Neuron (in vitro differentiated cells): ENCODE data around the gene TAS2R41.

Experiments
- H2AFZ ChIP-seq: one replicate; pipeline ENCODE4 v1.6.1; 2013; ENCODE audit warnings: low read depth, mild to moderate bottlenecking, inconsistent platforms, low read length, moderate library complexity
- H3K27me3 ChIP-seq: one replicate; pipeline ENCODE4 v1.6.1; 2013; ENCODE audit warnings: low read length; ENCODE audit not compliant: insufficient read depth
- H3K36me3 ChIP-seq: one replicate; pipeline ENCODE4 v1.6.1; 2013; ENCODE audit warnings: low read length; ENCODE audit not compliant: insufficient read depth
- H3K4me1 ChIP-seq: one replicate; pipeline ENCODE4 v1.6.1; 2013; ENCODE audit warnings: low read length; ENCODE audit not compliant: insufficient read depth
- H3K4me3 ChIP-seq: 2 replicates; pipeline ENCODE4 v1.5.1; 2013; ENCODE audit warnings: mild to moderate bottlenecking, low read length, moderate library complexity
- H3K9me3 ChIP-seq: one replicate; pipeline ENCODE4 v1.6.1; 2013; ENCODE audit warnings: low read length

The TAS2R41 gene

GRCh38 chr7:143504215-143504936 lies 26.7 kb downstream of the TAS2R41 start:
- H3K36me3 ChIP-seq: no peaks in the 10 kb centered on the region
- H3K9me3 ChIP-seq: no peaks in the 10 kb centered on the region
- H3K4me3 ChIP-seq: no peak overlapping the region
- H2AFZ ChIP-seq: no peak overlapping the region
- H3K27me3 ChIP-seq: no peaks in the 10 kb centered on the region
- no peaks in the 10 kb centered on the region for H3K4me1 ChIP-seq

DNA sequence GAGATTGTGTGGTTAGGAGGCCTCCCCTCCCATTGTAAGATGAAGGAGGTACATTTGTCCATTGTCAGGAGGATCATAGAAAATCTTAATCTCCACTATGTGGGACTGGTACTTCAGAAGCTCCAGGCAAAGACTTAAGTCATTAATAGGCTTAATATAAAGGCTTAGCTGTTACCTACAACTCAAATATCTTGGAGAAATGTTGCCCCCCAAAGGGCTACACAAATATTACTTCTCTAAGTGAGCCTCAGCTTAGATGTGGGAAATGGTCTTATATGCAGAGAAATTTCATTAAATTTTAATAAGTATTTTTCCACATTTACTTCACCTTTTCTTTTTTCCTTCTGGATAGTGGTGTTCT lies 27.2 kb downstream of the TAS2R41 start:
- H3K9me3 ChIP-seq: no peaks in the 10 kb centered on the region
- H3K4me3 ChIP-seq: no peak overlapping the region
- H3K4me1 ChIP-seq: no peaks in the 10 kb centered on the region
- no peaks in the 10 kb centered on the region for H3K36me3 ChIP-seq
- no peaks in the 10 kb centered on the region for H3K27me3 ChIP-seq
- H2AFZ ChIP-seq: no peak overlapping the region

GRCh38 chr7:143505838-143506237 lies 28.2 kb downstream of the TAS2R41 start:
- Histone ChIP-seq H3K4me1 (no peaks in the 10 kb centered on the region), H3K4me3 (no peak overlapping the region), H2AFZ (no peak overlapping the region), H3K36me3 (no peaks in the 10 kb centered on the region), H3K9me3 (no peaks in the 10 kb centered on the region), H3K27me3 (no peaks in the 10 kb centered on the region)

DNA sequence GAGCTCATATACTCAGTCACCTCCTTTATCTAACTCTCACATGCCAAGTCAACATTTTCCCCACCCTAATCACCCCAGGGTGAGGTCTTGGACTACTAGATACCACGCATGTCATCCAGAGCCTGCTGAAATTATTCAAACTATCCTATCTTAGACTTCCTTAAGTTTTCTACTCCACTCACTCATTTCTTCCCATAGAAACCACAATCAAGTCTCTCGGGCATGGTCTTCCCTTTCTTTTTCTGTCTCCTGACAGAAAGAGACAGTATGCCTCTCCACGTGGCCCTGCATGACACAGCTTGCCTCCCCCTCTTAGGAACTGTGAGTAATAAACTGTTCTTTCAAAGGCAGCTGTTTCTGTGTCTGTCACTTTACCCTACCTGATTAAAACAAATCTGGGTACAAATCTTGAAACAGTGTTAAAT lies 29.4 kb downstream of the TAS2R41 start:
- no peak overlapping the region for H3K4me3 ChIP-seq
- no peak overlapping the region for H2AFZ ChIP-seq

DNA sequence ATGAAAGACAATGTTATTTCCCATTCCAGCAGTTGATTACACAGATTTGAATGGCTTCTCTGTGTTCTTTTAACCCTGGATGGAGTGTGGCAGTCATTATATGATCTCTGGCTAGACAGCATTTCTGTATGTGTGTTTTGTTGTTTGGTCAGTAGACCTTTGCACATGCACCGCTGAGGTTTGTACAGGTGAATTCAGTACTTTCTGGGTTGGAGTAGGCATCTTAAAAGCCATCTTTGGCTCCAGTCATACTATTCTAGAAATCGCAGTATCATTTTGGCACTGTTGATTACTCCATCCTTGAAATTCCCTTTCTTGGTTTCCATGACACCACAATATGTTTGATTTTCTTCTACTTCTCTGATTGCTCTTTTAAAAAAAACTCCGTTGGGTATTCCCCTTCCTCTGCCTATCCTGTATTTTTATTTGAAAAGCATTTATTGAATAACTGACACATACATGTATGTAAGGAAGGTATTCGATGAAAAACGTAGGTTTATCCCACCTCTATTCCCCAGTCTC lies 29.9 kb downstream of the TAS2R41 start:
- Histone ChIP-seq H3K4me3 (no peak overlapping the region), H3K9me3 (no peaks in the 10 kb centered on the region), H3K4me1 (no peaks in the 10 kb centered on the region), H3K36me3 (no peaks in the 10 kb centered on the region), H3K27me3 (no peaks in the 10 kb centered on the region), H2AFZ (no peak overlapping the region)

More for the DNA sequence above, 29.4 kb downstream of the TAS2R41 start:
- no peaks in the 10 kb centered on the region for H3K9me3 ChIP-seq
- no peaks in the 10 kb centered on the region for H3K4me1 ChIP-seq
- H3K36me3 ChIP-seq: no peaks in the 10 kb centered on the region
- H3K27me3 ChIP-seq: no peaks in the 10 kb centered on the region

- H3K9me3 ChIP-seq: no peaks in the 10 kb centered on the region
- no peak overlapping the region for H3K4me3 ChIP-seq
- no peak overlapping the region for H2AFZ ChIP-seq
- no peaks in the 10 kb centered on the region for H3K36me3 ChIP-seq
- H3K27me3 ChIP-seq: peaks cover 2% of the 10 kb centered on the region
- H3K4me1 ChIP-seq: no peaks in the 10 kb centered on the region
Measured at GRCh38 chr7:143510854-143511592, 33.4 kb downstream of the TAS2R41 start.

GRCh38 chr7:143511593-143512047 lies 33.9 kb downstream of the TAS2R41 start:
- no peaks in the 10 kb centered on the region for H3K9me3 ChIP-seq
- H3K4me1 ChIP-seq: no peaks in the 10 kb centered on the region
- peaks cover 2% of the 10 kb centered on the region for H3K27me3 ChIP-seq
- H3K36me3 ChIP-seq: no peaks in the 10 kb centered on the region
- H3K4me3 ChIP-seq: no peak overlapping the region
- no peak overlapping the region for H2AFZ ChIP-seq

DNA sequence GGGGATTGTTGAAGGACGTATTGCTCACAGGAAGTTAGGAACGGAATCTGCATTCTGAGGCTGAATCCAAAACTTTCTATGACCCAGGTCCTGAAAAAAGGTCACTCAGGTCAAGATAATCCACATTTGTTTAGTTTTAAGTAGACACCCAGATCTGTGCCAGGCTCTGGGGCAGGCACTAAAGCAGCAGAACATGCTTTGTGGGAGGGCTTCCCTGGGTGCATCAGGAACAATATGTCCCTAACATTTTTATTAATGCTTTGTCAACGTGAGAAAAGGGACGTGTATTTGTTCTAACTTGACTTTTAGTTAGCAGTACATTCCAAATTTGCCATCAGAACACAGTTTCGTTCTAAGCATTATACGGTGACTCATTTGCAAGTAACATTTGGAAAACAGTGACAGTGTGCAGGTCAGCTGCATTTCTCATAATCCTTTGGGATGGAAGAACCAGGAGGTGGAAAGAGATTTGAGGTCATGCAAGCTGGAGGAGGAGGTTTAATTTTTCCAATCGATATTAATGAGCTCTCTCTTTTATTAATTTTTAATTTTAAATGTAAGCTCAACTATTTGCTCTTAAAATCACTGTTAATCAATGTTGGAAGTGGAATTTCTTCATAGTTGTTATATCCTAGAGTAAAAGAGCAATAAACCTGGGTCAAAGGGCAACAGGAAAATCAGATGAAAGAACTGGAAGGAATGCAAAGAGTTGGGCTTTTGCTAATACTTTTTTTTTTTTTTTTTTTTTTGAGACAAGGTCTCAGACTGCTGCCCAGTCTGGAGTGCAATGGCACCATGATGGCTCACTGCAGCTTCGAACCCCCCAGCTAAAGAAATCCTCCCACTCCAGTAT lies 35.0 kb downstream of the TAS2R41 start:
- no peak overlapping the region for H2AFZ ChIP-seq
- H3K27me3 ChIP-seq: peaks cover 4% of the 10 kb centered on the region
- H3K4me1 ChIP-seq: no peaks in the 10 kb centered on the region
- H3K9me3 ChIP-seq: no peaks in the 10 kb centered on the region
- no peaks in the 10 kb centered on the region for H3K36me3 ChIP-seq
- H3K4me3 ChIP-seq: no peak overlapping the region

DNA sequence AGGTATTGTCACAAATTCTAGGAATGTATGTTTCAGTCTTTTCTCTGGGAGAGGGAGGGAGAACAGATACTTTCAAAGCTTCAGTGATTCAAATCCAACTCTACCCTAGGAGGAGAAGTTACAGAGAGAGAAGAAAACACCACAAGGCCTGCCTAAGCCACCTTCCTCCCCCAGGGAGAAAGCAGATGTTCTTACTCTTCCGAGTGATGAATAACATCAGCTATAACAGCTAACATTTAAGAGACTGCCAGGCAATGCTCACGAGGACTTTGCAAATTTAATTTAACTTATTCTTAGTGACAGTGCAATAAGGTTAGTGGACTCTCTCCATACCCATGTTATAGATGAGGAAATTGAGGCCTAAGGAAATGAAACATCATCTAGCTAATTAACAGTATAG lies 36.8 kb downstream of the TAS2R41 start:
- Histone ChIP-seq H3K27me3 (peaks cover 4% of the 10 kb centered on the region), H3K4me3 (no peak overlapping the region), H3K4me1 (no peaks in the 10 kb centered on the region), H3K36me3 (no peaks in the 10 kb centered on the region), H3K9me3 (no peaks in the 10 kb centered on the region), H2AFZ (no peak overlapping the region)

- H3K4me3 ChIP-seq: no peak overlapping the region
- no peak overlapping the region for H2AFZ ChIP-seq
- H3K4me1 ChIP-seq: no peaks in the 10 kb centered on the region
- H3K27me3 ChIP-seq: peaks cover 4% of the 10 kb centered on the region
- H3K9me3 ChIP-seq: no peaks in the 10 kb centered on the region
- no peaks in the 10 kb centered on the region for H3K36me3 ChIP-seq
Measured at GRCh38 chr7:143514995-143515735, 37.5 kb downstream of the TAS2R41 start.

DNA sequence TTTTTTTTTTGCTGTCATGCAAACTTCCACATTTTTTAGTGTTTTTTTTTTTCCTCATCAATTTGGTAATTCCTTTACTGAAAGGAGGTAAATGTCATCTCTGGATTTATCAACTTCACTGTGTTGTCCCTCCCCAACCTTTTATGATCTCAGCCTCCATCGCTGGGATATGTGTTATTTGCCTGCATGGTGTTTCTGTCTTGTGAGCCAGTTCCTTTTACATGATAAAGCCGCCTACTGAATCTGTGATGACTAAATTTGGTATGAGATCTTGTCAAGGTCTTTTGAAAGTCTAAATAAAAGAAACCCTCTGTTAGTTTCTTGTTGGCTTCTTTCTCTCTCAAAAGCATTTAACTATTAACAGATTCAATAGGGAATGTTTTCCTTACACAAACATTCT lies 39.3 kb downstream of the TAS2R41 start:
- Histone ChIP-seq H3K27me3 (peaks cover 4% of the 10 kb centered on the region), H3K9me3 (no peaks in the 10 kb centered on the region), H3K4me3 (no peak overlapping the region), H3K36me3 (no peaks in the 10 kb centered on the region), H3K4me1 (no peaks in the 10 kb centered on the region), H2AFZ (no peak overlapping the region)

DNA sequence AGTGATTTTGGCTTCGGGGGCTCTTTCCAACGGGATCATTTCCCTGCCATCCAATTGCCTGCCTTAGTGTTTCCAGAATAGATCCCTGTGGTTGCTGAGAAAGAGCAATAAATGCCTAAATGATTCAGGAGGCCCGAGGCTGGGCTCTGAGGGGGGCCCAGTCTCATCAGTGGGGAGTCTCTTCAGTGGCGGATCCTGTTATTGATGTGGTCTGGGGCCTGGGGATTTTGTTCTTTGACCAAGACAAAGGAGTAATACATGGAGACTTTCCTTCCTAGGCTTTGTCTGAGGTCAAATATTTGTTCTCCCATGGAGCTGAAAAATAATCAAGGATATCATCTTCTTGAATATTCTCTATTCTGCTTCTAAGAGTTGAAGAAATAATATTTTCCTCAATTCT lies 40.8 kb downstream of the TAS2R41 start:
- Histone ChIP-seq H3K36me3 (no peaks in the 10 kb centered on the region), H3K9me3 (no peaks in the 10 kb centered on the region), H2AFZ (no peak overlapping the region), H3K4me1 (no peaks in the 10 kb centered on the region), H3K4me3 (no peak overlapping the region), H3K27me3 (peaks cover 4% of the 10 kb centered on the region)
